Gastroesophageal sphincter (tissue), 4 donors: ENCODE data around the gene ECI1. TPM values are rescaled to one million over a fixed set of nuclear protein-coding genes. Genes with fewer than 3 reads are reported as not detected.
"Not testable (repeated sequence)": the region's sequence is repeated elsewhere in the genome, so short reads cannot be mapped to it uniquely, and the experiment has no call there.

ENCODE experiments used
- ATAC-seq: fragments of 150-250 bp; one replicate; pipeline ENCODE4 v1.9.1; 2016; ENCODE audit warnings: mild to moderate bottlenecking, moderate library complexity
- H3K27ac ChIP-seq, 4 donors: fragments of 200-600 bp; sonication (generic) in 3 of 4; 1 replicate in 3 of 4; 2 replicates in 1 of 4; pipeline ENCODE4 v1.5.1; 2016 to 2019
- H3K27me3 ChIP-seq: fragments of 200-600 bp; sonication (generic); one replicate; pipeline ENCODE4 v1.5.1; 2019
- H3K36me3 ChIP-seq, 2 donors: fragments of 200-600 bp; sonication (generic); one replicate each; pipeline ENCODE4 v1.5.1; 2019; ENCODE audit warnings: control low read depth in 1 of 2
- H3K4me1 ChIP-seq, 3 donors: fragments of 200-600 bp; sonication (generic); 1 replicate in 2 of 3; 2 replicates in 1 of 3; pipeline ENCODE4 v1.5.1; 2016 to 2019; ENCODE audit warnings: control low read depth in 2 of 3
- H3K4me3 ChIP-seq, 2 donors: fragments of 200-600 bp; sonication (generic); one replicate each; pipeline ENCODE4 v1.5.1; 2019; ENCODE audit warnings: mild to moderate bottlenecking in 1 of 2, moderate library complexity in 1 of 2
- H3K9me3 ChIP-seq, 3 donors: fragments of 200-600 bp; sonication (generic); one replicate each; pipeline ENCODE4 v1.5.1; 2017 to 2019; ENCODE audit warnings: control low read depth in 2 of 3
- CTCF ChIP-seq, 4 experiments: fragments of 200-600 bp in 2 of 4; fragments of 450-650 bp in 2 of 4; sonication (generic) in 1 of 4; IDR thresholded peaks; one replicate each; pipeline ENCODE4 v1.5.1; 2017 to 2019; ENCODE audit warnings: antibody characterized with exemption in 4 of 4, mild to moderate bottlenecking in 2 of 4, moderate library complexity in 2 of 4
- EP300 ChIP-seq: sonication (generic); formaldehyde crosslinking; IDR thresholded peaks from one replicate; pipeline ENCODE4 v1.6.1; 2017; ENCODE audit warnings: antibody characterized with exemption, mild to moderate bottlenecking
- POLR2A ChIP-seq, 2 donors: fragments of 450-650 bp; IDR thresholded peaks; one replicate each; pipeline ENCODE4 v1.6.1; 2017; ENCODE audit warnings: antibody characterized with exemption in 2 of 2, mild to moderate bottlenecking in 2 of 2, moderate library complexity in 1 of 2
- POLR2AphosphoS5 ChIP-seq: sonication (generic); formaldehyde crosslinking; IDR thresholded peaks from one replicate; pipeline ENCODE4 v1.6.1; 2017; ENCODE audit warnings: antibody characterized with exemption
- WGBS, 2 donors: methylation state at CpG; one replicate each; pipeline ENCODE4 v1.1.5; 2018; ENCODE audit warnings: low coverage in 1 of 2; 5-methylcytosine and 5-hydroxymethylcytosine counted together
- total RNA-seq, 4 donors: library from RNA; depleted of rRNA; stranded (reverse); fragments of >200 nt; gene quantifications; one replicate each; pipeline ENCODE4 v1.1.0, GENCODE V29; 2016

ECI1 gene
- total RNA-seq, 4 donors from 2014 or later = 41.9 to 85.1 (median 73.8) TPM

DNA sequence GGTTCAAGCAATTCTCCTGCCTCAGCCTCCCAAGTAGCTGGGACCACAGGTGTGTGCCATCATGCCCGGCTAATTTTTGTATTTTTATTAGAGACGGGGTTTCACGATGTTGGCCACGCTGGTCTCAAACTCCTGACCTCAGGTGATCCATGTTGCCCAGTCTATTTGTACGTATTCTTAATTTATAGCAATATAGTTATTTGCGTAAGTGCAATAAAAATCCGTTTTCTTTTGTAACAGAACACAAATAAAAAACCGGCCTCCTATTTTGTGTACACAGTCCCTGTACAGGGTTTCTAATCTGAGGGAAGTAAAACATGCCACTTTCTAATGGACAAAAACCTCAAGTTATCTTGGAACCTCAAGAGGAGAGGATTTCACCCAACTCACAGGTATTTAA is 8.9 kb upstream of the ECI1 start:
- Histone ChIP-seq H3K27ac (no peak overlapping the region), H3K36me3 (peaks cover 0 to 100% of the 10 kb centered on the region in 2 donors), H3K4me3 (no peak overlapping the region), H3K27me3 (no peaks in the 10 kb centered on the region), H3K9me3 (no peaks in the 10 kb centered on the region), H3K4me1 (peaks cover 0 to 16% (median 4%) of the 10 kb centered on the region in 3 donors)
- TF ChIP-seq CTCF (IDR thresholded peaks at IDR 0.05) (no peak), POLR2AphosphoS5 (no peak), POLR2A (IDR thresholded peaks at IDR 0.05) (no peak), EP300 (no peak)
- ATAC-seq = no peak
- WGBS, 2 donors = 95 to 97% methylated on average over 7 to 8 of the region's 8 CpGs

- not testable (repeated sequence) for ATAC-seq, H3K4me1 ChIP-seq, H3K4me3 ChIP-seq, H3K27ac ChIP-seq, H3K27me3 ChIP-seq, H3K9me3 ChIP-seq
- WGBS, 2 donors = 88% methylated on average over 5 of the region's 7 CpGs; no CpG with 5 or more reads in 1 of the 2 donors
- peaks cover 0 to 100% of the 10 kb centered on the region in 2 donors for H3K36me3 ChIP-seq
Measured at GRCh38 chr16:2258530-2258929, 7.1 kb upstream of the ECI1 start.

GRCh38 chr16:2257726-2258125 is 6.3 kb upstream of the ECI1 start:
- Histone ChIP-seq H3K4me3 (no peak overlapping the region), H3K4me1 (no peaks in the 10 kb centered on the region), H3K27me3 (no peaks in the 10 kb centered on the region), H3K9me3 (no peaks in the 10 kb centered on the region), H3K27ac (no peak overlapping the region), H3K36me3 (peaks cover 0 to 100% of the 10 kb centered on the region in 2 donors)
- 68 to 83% methylated on average over 4 of the region's 6 CpGs for WGBS, 2 donors
- TF ChIP-seq POLR2A (IDR thresholded peaks at IDR 0.05) (no peak), CTCF (IDR thresholded peaks at IDR 0.05) (no peak)
- no peak for ATAC-seq

DNA sequence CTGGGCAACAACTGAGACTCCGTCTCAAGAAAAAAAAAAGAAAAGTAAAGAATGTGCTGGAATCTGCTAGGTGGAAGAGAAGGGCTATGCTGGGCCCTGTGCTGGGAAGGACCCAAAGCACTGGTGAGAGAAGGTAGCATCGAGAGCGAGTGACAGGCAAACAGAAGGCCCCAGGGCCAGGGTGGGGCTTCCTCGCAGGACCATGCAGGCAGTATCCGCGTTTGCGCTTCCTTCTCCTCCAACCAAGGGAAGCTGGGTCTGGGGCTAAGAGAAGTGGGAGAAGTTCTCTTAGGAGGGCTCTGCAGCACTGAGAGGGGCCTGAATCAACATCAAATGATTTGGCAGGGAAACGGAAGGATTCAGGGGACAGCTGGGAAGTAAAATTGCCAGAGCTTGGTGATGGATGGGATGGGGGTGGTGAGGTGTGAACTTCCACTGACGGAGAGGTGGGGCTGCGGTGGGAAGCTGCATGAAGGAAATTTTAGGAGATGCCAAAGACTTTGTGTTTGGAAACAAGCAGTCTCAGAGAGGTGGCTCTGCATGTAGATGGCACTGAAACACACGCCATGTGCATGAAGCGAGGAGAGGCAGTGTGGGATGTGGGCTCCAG is 5.2 kb upstream of the ECI1 start:
- no peaks in the 10 kb centered on the region for H3K27me3 ChIP-seq
- TF ChIP-seq POLR2A (IDR thresholded peaks at IDR 0.05) = no peak
- TF ChIP-seq CTCF (IDR thresholded peaks at IDR 0.05) = no peak
- no peak for TF ChIP-seq POLR2AphosphoS5
- no peak for TF ChIP-seq EP300
- H3K9me3 ChIP-seq = no peaks in the 10 kb centered on the region
- WGBS, 2 donors = 67 to 72% methylated on average over 8 to 10 of the region's 12 CpGs
- H3K36me3 ChIP-seq = peaks cover 0 to 93% of the 10 kb centered on the region in 2 donors
- H3K4me3 ChIP-seq = no peak overlapping the region
- ATAC-seq = no peak
- peaks cover 0 to 8% (median 0%) of the 10 kb centered on the region in 3 donors for H3K4me1 ChIP-seq
- H3K27ac ChIP-seq = no peak overlapping the region

DNA sequence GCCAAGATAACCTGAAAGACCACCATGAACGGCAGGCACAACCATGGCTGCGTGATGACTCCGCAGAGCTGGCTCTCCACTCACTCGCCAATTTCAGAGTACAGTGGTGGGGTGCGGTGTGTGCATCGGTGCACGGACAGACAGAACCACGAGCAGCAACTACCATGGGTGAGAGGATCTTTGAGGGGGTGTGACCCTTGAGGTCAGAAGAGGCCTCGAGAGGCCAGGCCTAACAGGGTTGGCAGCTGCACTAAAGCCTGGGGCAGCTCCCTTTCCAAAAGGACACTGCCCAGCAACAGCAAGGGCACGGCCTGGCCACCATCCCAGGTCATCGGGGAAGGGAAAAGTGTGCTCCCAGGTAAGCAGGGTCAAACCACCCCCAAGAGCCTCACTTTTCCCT is 1.9 kb upstream of the ECI1 start:
- 79% methylated on average over 5 to 6 of the region's 11 CpGs for WGBS, 2 donors

More for the DNA sequence above, 1.9 kb upstream of the ECI1 start:
- Histone ChIP-seq H3K4me1 (peaks cover 3 to 35% (median 6%) of the 10 kb centered on the region in 3 donors), H3K36me3 (peaks cover 0 to 60% of the 10 kb centered on the region in 2 donors), H3K27ac (no peak overlapping the region), H3K4me3 (no peak overlapping the region), H3K9me3 (no peaks in the 10 kb centered on the region), H3K27me3 (no peaks in the 10 kb centered on the region)
- ATAC-seq = no peak
- no peak for TF ChIP-seq POLR2AphosphoS5
- no peak for TF ChIP-seq CTCF (IDR thresholded peaks at IDR 0.05)
- TF ChIP-seq POLR2A (IDR thresholded peaks at IDR 0.05) = no peak
- TF ChIP-seq EP300 = no peak
